ENCODE measurements around the gene ITM2A. TPM values are rescaled to one million over a fixed set of nuclear protein-coding genes. Genes with fewer than 3 reads are reported as not detected.

Gene ITM2A
- total RNA-seq, 1 donor, result 0.54 TPM

- no peak overlapping the region for H3K4me3 ChIP-seq (ENCODE audit: low read depth, low read length)
- TF ChIP-seq, protein P1, sequence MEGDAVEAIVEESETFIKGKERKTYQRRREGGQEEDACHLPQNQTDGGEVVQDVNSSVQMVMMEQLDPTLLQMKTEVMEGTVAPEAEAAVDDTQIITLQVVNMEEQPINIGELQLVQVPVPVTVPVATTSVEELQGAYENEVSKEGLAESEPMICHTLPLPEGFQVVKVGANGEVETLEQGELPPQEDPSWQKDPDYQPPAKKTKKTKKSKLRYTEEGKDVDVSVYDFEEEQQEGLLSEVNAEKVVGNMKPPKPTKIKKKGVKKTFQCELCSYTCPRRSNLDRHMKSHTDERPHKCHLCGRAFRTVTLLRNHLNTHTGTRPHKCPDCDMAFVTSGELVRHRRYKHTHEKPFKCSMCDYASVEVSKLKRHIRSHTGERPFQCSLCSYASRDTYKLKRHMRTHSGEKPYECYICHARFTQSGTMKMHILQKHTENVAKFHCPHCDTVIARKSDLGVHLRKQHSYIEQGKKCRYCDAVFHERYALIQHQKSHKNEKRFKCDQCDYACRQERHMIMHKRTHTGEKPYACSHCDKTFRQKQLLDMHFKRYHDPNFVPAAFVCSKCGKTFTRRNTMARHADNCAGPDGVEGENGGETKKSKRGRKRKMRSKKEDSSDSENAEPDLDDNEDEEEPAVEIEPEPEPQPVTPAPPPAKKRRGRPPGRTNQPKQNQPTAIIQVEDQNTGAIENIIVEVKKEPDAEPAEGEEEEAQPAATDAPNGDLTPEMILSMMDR (IDR thresholded peaks at IDR 0.05; ENCODE audit: insufficient read depth, low read length), result no peak
- no peak for DNase-seq (ENCODE audit: low read depth)
Measured at GRCh38 chrX:79408623-79409322, 41.6 kb upstream of the ITM2A start.

DNA sequence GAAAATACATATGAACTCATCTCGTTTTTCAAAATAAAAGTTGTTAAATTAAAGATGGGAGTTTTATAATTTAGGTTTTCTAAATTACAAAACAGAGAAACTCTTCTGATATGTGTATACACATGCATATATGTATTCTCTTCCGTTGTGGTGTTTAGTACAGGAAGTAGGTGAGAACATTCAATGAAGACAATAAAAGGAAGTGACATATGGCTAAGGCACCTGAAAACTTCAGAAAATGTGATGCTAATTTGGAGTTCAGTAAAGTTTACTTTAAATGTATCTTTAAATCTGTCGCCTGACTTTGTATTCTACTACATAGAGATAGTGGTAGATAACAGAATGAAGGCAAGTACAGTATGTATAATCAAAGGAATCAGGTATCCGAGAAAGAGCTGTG is 33.5 kb upstream of the ITM2A start:
- DNase-seq (ENCODE audit: low read depth), result no peak
- H3K4me3 ChIP-seq (ENCODE audit: low read depth, low read length), result no peak overlapping the region
- TF ChIP-seq, protein P1 (IDR thresholded peaks at IDR 0.05; ENCODE audit: insufficient read depth, low read length), result no peak

DNA sequence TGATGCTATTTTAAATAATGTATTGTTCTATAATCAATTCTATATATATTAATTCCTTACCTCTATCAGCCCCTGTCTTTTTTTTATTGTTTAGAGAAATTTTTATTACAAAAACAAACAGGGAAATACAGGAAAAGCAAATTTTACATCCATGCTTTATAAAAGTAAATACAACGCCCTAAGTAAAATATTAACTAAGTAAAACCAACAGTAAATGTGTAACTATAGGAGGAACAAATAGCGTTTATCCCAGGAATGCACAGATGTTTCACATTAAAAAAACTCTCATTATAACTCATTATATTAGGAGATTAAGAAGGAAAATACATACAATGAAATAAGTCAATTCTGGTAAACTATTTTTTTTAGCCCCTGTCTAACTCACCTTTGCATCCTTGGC is 8.2 kb upstream of the ITM2A start:
- no peak for DNase-seq (ENCODE audit: low read depth)
- H3K4me3 ChIP-seq (ENCODE audit: low read depth, low read length), result no peak overlapping the region
- TF ChIP-seq, protein P1 (IDR thresholded peaks at IDR 0.05; ENCODE audit: insufficient read depth, low read length), result no peak

- no peak for DNase-seq (ENCODE audit: low read depth)
- TF ChIP-seq, protein P1 (IDR thresholded peaks at IDR 0.05; ENCODE audit: insufficient read depth, low read length), result no peak
- no peak overlapping the region for H3K4me3 ChIP-seq (ENCODE audit: low read depth, low read length)
Measured at GRCh38 chrX:79371640-79372039, 4.5 kb upstream of the ITM2A start.

GRCh38 chrX:79371101-79371500 is 4.0 kb upstream of the ITM2A start:
- H3K4me3 ChIP-seq (ENCODE audit: low read depth, low read length), result no peak overlapping the region
- TF ChIP-seq, protein P1 (IDR thresholded peaks at IDR 0.05; ENCODE audit: insufficient read depth, low read length), result no peak
- no peak for DNase-seq (ENCODE audit: low read depth)

DNA sequence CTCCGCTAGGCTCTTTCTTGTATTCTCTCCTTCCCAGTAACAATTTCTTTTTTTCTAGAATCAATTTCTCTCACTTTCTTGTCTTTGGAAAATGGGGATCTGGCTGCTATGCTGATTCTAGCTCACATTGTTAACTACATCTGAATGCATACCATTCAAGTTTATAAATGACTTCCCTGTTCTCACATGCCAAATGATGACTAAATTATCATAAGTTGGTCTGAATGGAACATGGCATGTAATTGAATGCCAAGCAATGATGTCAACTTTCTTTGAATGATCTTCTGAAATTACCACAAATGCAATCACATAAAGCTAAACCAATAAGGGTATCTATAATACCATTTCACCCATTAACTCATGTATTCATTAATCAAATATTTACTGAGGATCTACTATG is 2.7 kb upstream of the ITM2A start:
- TF ChIP-seq, protein P1 (IDR thresholded peaks at IDR 0.05; ENCODE audit: insufficient read depth, low read length), result no peak
- no peak overlapping the region for H3K4me3 ChIP-seq (ENCODE audit: low read depth, low read length)
- no peak for DNase-seq (ENCODE audit: low read depth)

DNA sequence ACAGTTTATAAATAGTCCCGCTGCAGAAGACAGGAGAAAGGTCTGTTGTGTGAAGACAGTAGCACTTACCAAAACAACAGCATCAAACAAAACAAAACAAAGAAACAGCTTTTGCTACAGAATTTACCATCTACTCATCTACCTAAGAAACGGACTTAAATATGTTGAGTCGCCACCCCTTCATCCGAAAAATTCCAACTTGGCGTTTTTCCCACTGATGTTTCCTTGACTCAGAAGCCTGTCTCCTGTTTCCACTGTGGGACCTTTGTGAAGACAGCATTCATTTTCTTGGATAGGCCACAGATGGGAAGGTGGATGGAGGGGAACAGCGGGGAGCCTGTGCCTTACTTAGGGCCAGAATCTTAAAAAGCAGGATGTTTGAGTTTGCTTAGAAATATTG is 1.3 kb upstream of the ITM2A start:
- TF ChIP-seq, protein P1 (IDR thresholded peaks at IDR 0.05; ENCODE audit: insufficient read depth, low read length), result no peak
- H3K4me3 ChIP-seq (ENCODE audit: low read depth, low read length), result no peak overlapping the region
- DNase-seq (ENCODE audit: low read depth), result no peak
